MM.1S (cell line): ENCODE data around the gene RGS19.

Source experiments
- DNase-seq: peaks from one replicate; pipeline ENCODE4 v3.0.0-alpha.2; 2015
- H2AFZ ChIP-seq: fragments of 300-600 bp; sonication (generic); 2 replicates; pipeline ENCODE4 v1.6.0; 2016; ENCODE audit warnings: antibody characterized with exemption, low read length
- H3F3A ChIP-seq: fragments of 300-600 bp; sonication (generic); 2 replicates; pipeline ENCODE4 v1.6.1; 2016; ENCODE audit warnings: mild to moderate bottlenecking, antibody characterized with exemption, low read length, moderate library complexity, mixed read lengths; ENCODE audit not compliant: insufficient read depth
- H3K27ac ChIP-seq: fragments of 300-600 bp; sonication (generic); 2 replicates; pipeline ENCODE4 v1.5.1; 2016; ENCODE audit warnings: mild to moderate bottlenecking, low read length
- H3K27me3 ChIP-seq: fragments of 300-600 bp; sonication (generic); replicated peaks from 2 replicates; pipeline ENCODE4 v1.6.0; 2016; ENCODE audit warnings: low read length; ENCODE audit not compliant: insufficient read depth
- H3K36me3 ChIP-seq: fragments of 300-600 bp; sonication (generic); replicated peaks from 2 replicates; pipeline ENCODE4 v1.6.1; 2016; ENCODE audit warnings: mild to moderate bottlenecking, low read length, mixed read lengths; ENCODE audit not compliant: insufficient read depth
- H3K4me1 ChIP-seq: fragments of 300-600 bp; sonication (generic); 2 replicates; pipeline ENCODE4 v1.6.1; 2016; ENCODE audit warnings: low read length, mixed read lengths
- H3K4me2 ChIP-seq: fragments of 300-600 bp; sonication (generic); 2 replicates; pipeline ENCODE4 v1.6.0; 2016; ENCODE audit warnings: low read depth, low read length
- H3K4me3 ChIP-seq: fragments of 300-600 bp; sonication (generic); 2 replicates; pipeline ENCODE4 v1.5.1; 2016; ENCODE audit warnings: low read length, mixed read lengths
- H3K79me2 ChIP-seq: fragments of 300-600 bp; sonication (generic); 2 replicates; pipeline ENCODE4 v1.6.1; 2016; ENCODE audit warnings: mixed run types, low read length, mixed read lengths
- H3K9ac ChIP-seq: fragments of 300-600 bp; sonication (generic); 2 replicates; pipeline ENCODE4 v1.6.1; 2016; ENCODE audit warnings: low read length, mixed read lengths
- H3K9me2 ChIP-seq: fragments of 300-600 bp; sonication (generic); replicated peaks from 2 replicates; pipeline ENCODE4 v1.6.1; 2016; ENCODE audit warnings: mild to moderate bottlenecking, low read length, mixed read lengths; ENCODE audit not compliant: insufficient read depth
- H3K9me3 ChIP-seq: fragments of 300-600 bp; sonication (generic); replicated peaks from 2 replicates; pipeline ENCODE4 v1.6.1; 2016; ENCODE audit warnings: mild to moderate bottlenecking, low read length, mixed read lengths; ENCODE audit not compliant: insufficient read depth
- H4K20me1 ChIP-seq: fragments of 300-600 bp; sonication (generic); 2 replicates; pipeline ENCODE4 v1.6.1; 2016; ENCODE audit warnings: mild to moderate bottlenecking, low read length, moderate library complexity, mixed read lengths; ENCODE audit not compliant: insufficient read depth
- EZH2 ChIP-seq: fragments of 300-600 bp; sonication (generic); optimal IDR thresholded peaks from 2 replicates; pipeline ENCODE3; 2017; ENCODE audit warnings: low read depth, mild to moderate bottlenecking, antibody characterized with exemption, low read length, mixed read lengths
- EZH2phosphoT487 ChIP-seq: fragments of 300-600 bp; sonication (generic); IDR thresholded peaks from 2 replicates; pipeline ENCODE4 v1.6.1; 2018; ENCODE audit warnings: antibody characterized with exemption, low read length
- TF ChIP-seq, protein P1 (sequence below): fragments of 300-600 bp; sonication (generic); IDR thresholded peaks from 2 replicates; pipeline ENCODE4 v1.5.1; 2016; ENCODE audit warnings: antibody characterized with exemption, low read length, mixed read lengths

RGS19 gene

DNA sequence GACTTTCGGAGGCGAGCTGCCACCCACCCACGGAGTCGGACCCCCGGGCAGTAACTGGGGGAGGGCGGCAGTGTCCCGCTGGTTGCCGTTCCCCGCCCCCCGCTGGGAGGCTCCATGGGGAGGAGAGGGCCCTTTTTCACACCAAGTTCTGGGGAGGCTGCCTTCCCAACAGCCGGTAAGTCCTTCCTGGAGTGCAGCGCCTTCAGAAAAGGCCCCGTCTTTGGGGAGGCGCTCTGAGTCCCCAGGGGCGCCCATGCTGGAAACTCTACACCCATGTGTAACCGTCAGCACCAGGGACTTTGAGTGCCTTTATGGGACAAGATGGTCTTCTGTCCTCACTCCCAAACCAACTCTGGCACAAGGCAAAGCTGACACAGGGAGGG is 29.4 kb downstream of the RGS19 start:
- no peak overlapping the region for H3K4me2 ChIP-seq
- H3K27me3 ChIP-seq = peaks cover 82% of the 10 kb centered on the region
- H3K4me3 ChIP-seq = no peak overlapping the region
- H3K9me3 ChIP-seq = no peaks in the 10 kb centered on the region
- H3K9me2 ChIP-seq = no peaks in the 10 kb centered on the region
- H3F3A ChIP-seq = no peaks in the 10 kb centered on the region
- no peak overlapping the region for H3K27ac ChIP-seq
- TF ChIP-seq EZH2phosphoT487 (no peak), EZH2 (no peak)
- TF ChIP-seq, protein P1, sequence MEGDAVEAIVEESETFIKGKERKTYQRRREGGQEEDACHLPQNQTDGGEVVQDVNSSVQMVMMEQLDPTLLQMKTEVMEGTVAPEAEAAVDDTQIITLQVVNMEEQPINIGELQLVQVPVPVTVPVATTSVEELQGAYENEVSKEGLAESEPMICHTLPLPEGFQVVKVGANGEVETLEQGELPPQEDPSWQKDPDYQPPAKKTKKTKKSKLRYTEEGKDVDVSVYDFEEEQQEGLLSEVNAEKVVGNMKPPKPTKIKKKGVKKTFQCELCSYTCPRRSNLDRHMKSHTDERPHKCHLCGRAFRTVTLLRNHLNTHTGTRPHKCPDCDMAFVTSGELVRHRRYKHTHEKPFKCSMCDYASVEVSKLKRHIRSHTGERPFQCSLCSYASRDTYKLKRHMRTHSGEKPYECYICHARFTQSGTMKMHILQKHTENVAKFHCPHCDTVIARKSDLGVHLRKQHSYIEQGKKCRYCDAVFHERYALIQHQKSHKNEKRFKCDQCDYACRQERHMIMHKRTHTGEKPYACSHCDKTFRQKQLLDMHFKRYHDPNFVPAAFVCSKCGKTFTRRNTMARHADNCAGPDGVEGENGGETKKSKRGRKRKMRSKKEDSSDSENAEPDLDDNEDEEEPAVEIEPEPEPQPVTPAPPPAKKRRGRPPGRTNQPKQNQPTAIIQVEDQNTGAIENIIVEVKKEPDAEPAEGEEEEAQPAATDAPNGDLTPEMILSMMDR = no peak
- H2AFZ ChIP-seq = no peak overlapping the region
- no peak overlapping the region for H3K9ac ChIP-seq
- H3K79me2 ChIP-seq = no peaks in the 10 kb centered on the region
- H4K20me1 ChIP-seq = no peaks in the 10 kb centered on the region
- H3K4me1 ChIP-seq = no peaks in the 10 kb centered on the region
- DNase-seq = no peak
- H3K36me3 ChIP-seq = no peaks in the 10 kb centered on the region

DNA sequence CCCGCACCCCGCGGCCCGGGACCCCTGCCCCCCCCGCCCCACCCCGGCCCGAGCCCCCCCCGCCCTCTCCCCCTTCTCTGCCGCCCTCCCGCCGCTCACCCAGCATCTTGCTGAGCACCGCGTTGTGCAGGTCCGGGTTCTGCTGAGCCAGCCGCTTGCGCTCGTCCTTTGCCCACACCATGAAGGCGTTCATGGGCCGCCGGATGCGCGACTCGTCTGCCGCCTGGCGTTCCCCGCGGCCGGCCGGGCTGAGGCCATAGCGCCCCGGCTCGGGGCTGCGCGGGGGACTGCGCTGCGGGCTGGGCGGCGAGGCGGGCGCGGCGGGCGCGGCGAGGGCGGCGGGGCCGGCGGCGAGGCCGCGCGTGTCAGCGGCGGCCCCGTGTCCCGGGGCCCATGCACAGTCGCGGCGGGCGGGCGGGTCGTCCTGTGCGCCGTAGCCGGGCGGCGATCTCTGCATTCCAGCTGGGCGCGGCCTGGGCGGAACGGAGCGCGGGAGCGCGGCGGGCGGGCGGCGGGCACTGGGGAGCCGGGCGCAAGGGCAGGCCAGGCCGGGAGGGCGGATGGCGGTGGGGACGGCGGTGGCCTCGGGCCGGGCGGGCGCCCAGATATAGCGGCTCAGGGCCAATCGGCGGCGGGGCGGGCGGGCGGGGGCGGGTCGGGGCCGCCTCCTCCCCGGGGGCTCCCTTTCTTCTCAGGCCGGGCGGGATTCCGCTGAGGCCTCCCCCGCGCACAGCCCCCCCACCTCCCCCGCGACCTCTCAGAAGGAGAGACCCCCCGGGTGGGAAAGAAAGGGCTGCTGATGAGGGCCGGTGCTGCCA is 30.0 kb downstream of the RGS19 start, which contains the start of gene SOX18:
SOX18 (minus strand) TSS at position 580 of the 818 bp plus-strand sequence; CDS start at position 457, 123 bp downstream.
- H3K4me2 ChIP-seq = no peak within 1 kb of the TSS
- no peak within 1 kb of the TSS for H3K4me3 ChIP-seq
- no peak for DNase-seq
- no peak within 1 kb of the TSS for H3K27ac ChIP-seq
- H2AFZ ChIP-seq = no peak within 1 kb of the TSS
- H3F3A ChIP-seq = no peaks in the 10 kb centered on the region
- no peaks in the 10 kb centered on the region for H3K79me2 ChIP-seq
- peaks cover 84% of the 10 kb centered on the region for H3K27me3 ChIP-seq
- TF ChIP-seq EZH2 (no peak), EZH2phosphoT487 (no peak)
- TF ChIP-seq, protein P1 = no peak
- H4K20me1 ChIP-seq = no peaks in the 10 kb centered on the region
- H3K36me3 ChIP-seq = no peaks in the 10 kb centered on the region
- H3K9me3 ChIP-seq = no peaks in the 10 kb centered on the region
- no peaks in the 10 kb centered on the region for H3K4me1 ChIP-seq
- H3K9ac ChIP-seq = no peak within 1 kb of the TSS
- H3K9me2 ChIP-seq = no peaks in the 10 kb centered on the region

DNA sequence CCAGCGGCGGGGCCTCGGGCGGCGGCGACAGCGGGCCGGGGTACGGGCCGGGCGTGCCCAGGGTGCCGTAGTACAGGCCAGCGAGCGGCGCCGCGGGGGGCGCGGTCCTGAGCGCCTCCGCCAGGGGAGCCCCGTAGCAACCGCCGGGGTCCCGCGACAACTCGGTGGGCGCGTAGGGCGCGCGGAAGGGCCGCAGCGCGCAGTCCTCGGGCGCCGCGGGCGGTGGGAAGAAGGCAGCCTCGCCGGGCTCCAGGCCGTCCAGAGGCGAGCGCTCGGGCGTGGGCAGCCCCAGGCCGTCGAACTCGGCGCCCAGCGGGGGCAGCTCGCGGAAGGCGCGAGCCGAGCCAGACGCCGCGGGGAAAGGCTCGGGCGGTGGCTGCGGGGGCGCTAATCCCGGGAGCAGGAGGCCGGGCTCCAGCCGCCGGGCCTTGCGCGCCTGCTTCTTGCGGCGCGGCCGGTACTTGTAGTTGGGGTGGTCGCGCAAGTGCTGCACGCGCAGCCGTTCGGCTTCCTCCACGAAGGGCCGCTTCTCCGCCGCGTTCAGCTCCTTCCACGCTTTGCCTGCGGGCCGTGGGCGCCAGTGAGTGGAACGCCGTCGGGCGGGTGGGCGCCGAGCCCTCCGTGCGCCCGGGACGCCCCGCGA is 30.8 kb downstream of the RGS19 start:
- H3K27ac ChIP-seq = no peak overlapping the region
- TF ChIP-seq EZH2phosphoT487 = no peak
- TF ChIP-seq EZH2 = no peak
- TF ChIP-seq, protein P1 = no peak
- no peak overlapping the region for H3K9ac ChIP-seq
- no peaks in the 10 kb centered on the region for H3K79me2 ChIP-seq
- H3K4me1 ChIP-seq = no peaks in the 10 kb centered on the region
- H3K9me3 ChIP-seq = no peaks in the 10 kb centered on the region
- H4K20me1 ChIP-seq = no peaks in the 10 kb centered on the region
- H3K9me2 ChIP-seq = no peaks in the 10 kb centered on the region
- no peak overlapping the region for H2AFZ ChIP-seq
- H3K27me3 ChIP-seq = peaks cover 84% of the 10 kb centered on the region
- H3K4me2 ChIP-seq = no peak overlapping the region
- H3K4me3 ChIP-seq = no peak overlapping the region
- no peak for DNase-seq
- H3F3A ChIP-seq = no peaks in the 10 kb centered on the region
- H3K36me3 ChIP-seq = no peaks in the 10 kb centered on the region
